GM21825 (cell line): ENCODE measurements around the gene FAM3C.
A peak's percentile ranks its signal among the peaks of the same experiment; 100 is the strongest.
"Not testable (repeated sequence)": the region's sequence is repeated elsewhere in the genome, so short reads cannot be mapped to it uniquely, and the experiment has no call there.

ENCODE experiments used
- ATAC-seq: cut with Tn5 transposase; IDR thresholded peaks from one replicate; pipeline ENCODE4 v1.9.1; 2021; ENCODE audit warnings: mild to moderate bottlenecking, moderate library complexity; ENCODE audit not compliant: unreplicated experiment

FAM3C gene

GRCh38 chr7:121334875-121335648 is 61.0 kb downstream of the FAM3C start:
- ATAC-seq, result no peak

DNA sequence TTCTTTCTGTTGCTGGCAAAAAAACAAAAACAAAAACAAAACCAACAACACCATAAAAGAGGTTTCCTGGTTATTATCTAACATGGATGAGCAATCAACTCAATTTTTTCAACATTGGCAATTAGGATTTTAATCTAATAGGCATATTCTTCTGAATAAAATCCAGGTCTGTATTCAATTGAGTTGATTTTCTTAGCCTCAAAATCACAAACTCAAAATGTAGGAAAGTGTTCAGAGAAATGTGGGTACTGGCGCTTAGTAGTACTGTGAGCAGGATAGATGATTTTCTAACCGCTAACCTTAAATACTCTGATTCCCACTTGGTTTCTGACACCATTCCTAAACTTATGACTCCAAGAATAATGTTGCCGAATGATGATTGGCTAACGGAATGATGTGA is 61.7 kb downstream of the FAM3C start:
- no peak for ATAC-seq

GRCh38 chr7:121331574-121331973 is 64.5 kb downstream of the FAM3C start:
- no peak for ATAC-seq

- ATAC-seq, result no peak
Observed at GRCh38 chr7:121331048-121331447, 65.1 kb downstream of the FAM3C start.

GRCh38 chr7:121330053-121330833 is 65.9 kb downstream of the FAM3C start:
- ATAC-seq, result peak; percentile 16

- peak; percentile 74 for ATAC-seq
Observed at GRCh38 chr7:121329191-121330052, 66.7 kb downstream of the FAM3C start.

- no peak for ATAC-seq
Observed at GRCh38 chr7:121328508-121329190, 67.5 kb downstream of the FAM3C start, which contains the start of gene WNT16. TSS of gene WNT16 (plus strand) at chr7:121329000. CDS start at chr7:121329293, 293 bp downstream.

GRCh38 chr7:121327671-121328070 is 68.4 kb downstream of the FAM3C start:
- ATAC-seq, result no peak

- no peak for ATAC-seq
Observed at GRCh38 chr7:121323515-121324302, 72.4 kb downstream of the FAM3C start.

GRCh38 chr7:121322460-121322859 is 73.6 kb downstream of the FAM3C start:
- ATAC-seq, result no peak

DNA sequence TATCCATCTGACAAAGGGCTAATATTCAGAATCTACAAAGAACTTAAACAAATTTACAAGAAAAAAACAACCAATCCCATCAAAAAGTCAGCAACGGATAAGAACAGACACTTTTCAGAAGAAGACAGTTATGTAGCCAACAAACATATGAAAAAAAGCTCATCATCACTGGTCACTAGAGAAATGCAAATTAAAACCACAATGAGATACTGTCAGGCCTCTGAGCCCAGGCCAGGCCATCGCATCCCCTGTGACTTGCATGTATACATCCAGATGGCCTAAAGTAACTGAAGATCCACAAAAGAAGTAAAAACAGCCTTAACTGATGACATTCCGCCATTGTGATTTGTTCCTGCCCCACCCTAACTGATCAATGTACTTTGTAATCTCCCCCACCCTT is 80.9 kb downstream of the FAM3C start:
- ATAC-seq, result not testable (repeated sequence)

- peak; percentile 92 for ATAC-seq
Observed at GRCh38 chr7:121313793-121314676, 82.1 kb downstream of the FAM3C start.

DNA sequence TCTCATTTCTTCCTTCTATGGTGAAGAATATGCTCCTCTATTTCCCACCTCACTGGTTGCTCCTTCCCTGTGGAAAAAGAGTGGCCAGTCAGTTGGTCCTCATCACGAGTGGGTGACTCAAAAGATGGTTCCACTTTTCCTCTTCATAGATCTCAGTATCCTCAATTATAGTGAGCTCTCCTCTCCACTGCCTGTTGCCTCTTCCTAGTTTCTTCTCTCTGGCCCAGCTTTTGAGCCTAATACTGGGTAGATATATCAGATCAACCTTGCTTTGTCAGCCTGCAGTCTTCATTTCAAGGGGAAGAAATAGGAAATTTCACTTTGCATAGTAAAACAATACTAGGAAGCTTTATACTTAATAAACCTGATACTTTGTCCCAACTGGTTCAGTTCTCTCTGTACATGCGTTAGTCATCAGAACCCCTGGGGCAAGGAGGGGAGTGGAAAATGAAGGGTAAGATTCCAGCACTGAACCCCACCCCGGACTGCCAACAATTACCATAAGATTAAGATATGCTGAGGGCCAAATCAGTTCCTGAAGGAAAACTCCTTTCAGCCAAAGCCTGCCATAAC is 82.8 kb downstream of the FAM3C start:
- ATAC-seq, result no peak

DNA sequence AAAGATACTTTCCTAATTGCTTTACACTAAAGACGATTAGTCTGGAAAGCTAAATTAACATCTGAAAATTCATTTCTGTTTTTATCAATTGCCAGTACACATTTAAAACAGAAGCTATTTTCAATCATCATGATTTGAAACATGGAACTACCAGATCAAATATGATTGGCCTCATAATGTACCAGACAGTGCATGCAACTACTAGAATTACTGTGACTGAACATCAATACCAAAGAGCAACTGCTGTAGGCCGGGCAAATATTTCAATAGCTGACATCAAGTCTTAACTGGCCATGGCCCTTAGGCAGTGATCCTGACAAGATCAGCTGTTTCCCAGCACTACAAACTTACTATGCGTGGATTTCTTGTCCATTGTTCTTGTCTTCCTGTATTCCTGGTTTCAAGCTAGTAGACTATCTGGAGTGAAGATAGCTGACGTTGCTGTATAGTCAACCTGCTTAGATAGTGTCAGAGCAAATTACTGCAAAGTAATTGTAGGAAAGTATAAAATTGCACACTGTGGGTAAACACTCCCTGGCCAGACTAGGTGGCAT is 89.0 kb downstream of the FAM3C start:
- no peak for ATAC-seq

DNA sequence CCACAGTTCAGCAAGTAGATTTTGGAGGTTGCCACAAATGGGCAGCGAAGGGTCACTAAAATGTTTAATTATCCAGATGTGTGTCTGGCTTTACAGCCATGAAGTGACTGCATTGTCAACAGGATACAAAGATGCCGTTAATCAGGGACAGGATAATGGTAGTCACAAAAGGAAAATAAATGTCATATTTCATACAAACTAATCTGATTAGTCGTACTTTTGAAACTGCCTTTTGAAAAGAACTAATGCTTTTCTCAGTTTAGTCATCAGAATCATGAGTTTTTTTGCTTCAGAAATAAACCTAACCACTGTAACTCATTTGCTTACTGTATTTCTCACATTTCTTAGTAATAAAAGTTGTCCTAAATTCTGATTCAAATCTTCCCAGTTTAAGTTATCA is 89.5 kb downstream of the FAM3C start:
- no peak for ATAC-seq

DNA sequence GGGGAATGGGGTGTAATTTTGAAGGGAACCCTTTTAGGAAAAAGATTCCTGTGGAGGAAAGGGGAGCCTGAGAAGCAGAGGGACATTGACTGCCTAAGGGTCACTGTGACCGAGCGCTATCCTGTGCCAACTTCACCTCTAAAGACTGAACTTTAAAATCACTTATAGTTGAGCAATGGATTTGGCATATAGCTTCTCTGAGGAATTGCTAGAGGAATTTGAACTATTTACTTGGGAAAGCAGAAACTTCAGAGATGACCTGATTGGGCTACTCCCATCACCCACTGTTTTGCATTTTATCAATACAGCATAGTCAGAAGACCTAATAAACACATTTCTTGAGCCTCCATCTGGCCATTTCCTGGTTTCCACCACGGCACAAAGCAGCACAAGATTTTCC is 91.0 kb downstream of the FAM3C start:
- ATAC-seq, result no peak

- ATAC-seq, result no peak
Observed at GRCh38 chr7:121304102-121304658, 91.9 kb downstream of the FAM3C start.
